IPS-18c (cell line): Measurements from ENCODE around the gene RFX8.

Source experiments
- H3K4me3 ChIP-seq: 2 replicates; pipeline ENCODE4 v1.7.0; 2013; ENCODE audit warnings: low read depth, mild to moderate bottlenecking, low read length, moderate library complexity; ENCODE audit not compliant: insufficient read depth
- H3K9me3 ChIP-seq: one replicate; pipeline ENCODE4 v1.6.1; 2013; ENCODE audit warnings: mild to moderate bottlenecking, low read length, moderate library complexity; ENCODE audit not compliant: control insufficient read depth, insufficient read depth

Gene RFX8

GRCh38 chr2:101375653-101376052, 99.3 kb downstream of the RFX8 start:
- Histone ChIP-seq H3K9me3 (no peaks in the 10 kb centered on the region), H3K4me3 (no peak overlapping the region)

- Histone ChIP-seq H3K4me3 (no peak overlapping the region), H3K9me3 (no peaks in the 10 kb centered on the region)
These were observed 99.9 kb downstream of the RFX8 start for GRCh38 chr2:101374821-101375561.

GRCh38 chr2:101372792-101373191, 102.1 kb downstream of the RFX8 start:
- Histone ChIP-seq H3K4me3 (no peak overlapping the region), H3K9me3 (no peaks in the 10 kb centered on the region)

- Histone ChIP-seq H3K9me3 (no peaks in the 10 kb centered on the region), H3K4me3 (no peak overlapping the region)
These were observed 103.3 kb downstream of the RFX8 start for GRCh38 chr2:101371636-101372035.

DNA sequence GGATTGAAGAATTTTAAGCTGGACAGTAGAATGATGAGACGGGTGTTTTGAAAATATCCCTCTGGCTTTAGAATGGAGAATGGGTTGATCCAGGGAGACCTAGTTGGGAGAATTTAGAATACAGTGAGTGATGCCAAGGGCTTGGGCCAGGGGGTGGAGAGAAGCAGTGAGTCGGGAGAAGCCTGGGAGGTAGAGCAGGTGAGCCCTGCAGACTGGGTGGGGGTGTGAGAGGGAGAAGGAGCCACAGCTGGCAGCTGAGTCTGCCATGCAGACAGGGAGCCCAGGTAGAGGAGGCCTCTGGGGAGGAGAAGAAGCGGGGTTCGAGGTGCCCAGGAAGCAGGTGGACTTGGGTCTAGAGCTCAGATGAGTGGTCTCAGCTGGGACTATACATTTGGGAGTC, 105.8 kb downstream of the RFX8 start:
- H3K4me3 ChIP-seq = no peak overlapping the region
- H3K9me3 ChIP-seq = no peaks in the 10 kb centered on the region

DNA sequence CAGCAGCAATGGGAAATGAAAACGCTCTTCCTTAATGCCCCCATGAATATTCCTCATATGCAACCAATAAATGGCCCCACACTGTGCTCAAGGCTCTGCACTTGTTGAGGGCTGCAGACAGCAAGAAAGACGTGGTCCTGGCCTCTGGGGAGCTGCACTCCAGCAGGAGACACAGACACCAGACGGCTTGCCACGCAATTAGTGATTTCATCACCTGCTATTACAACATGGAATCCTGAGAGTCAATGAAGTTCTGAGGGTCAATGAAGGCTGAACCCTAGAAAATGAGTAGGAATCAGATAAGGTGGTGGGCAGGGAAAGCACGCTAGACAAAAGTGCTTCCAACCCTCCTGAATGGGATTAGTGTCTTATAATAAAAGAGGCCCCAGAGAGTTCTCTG, 106.5 kb downstream of the RFX8 start:
- no peaks in the 10 kb centered on the region for H3K9me3 ChIP-seq
- no peak overlapping the region for H3K4me3 ChIP-seq

- Histone ChIP-seq H3K9me3 (no peaks in the 10 kb centered on the region), H3K4me3 (no peak overlapping the region)
These were observed 107.4 kb downstream of the RFX8 start for GRCh38 chr2:101367508-101367907.

GRCh38 chr2:101364878-101365277, 110.0 kb downstream of the RFX8 start:
- H3K9me3 ChIP-seq = no peaks in the 10 kb centered on the region

DNA sequence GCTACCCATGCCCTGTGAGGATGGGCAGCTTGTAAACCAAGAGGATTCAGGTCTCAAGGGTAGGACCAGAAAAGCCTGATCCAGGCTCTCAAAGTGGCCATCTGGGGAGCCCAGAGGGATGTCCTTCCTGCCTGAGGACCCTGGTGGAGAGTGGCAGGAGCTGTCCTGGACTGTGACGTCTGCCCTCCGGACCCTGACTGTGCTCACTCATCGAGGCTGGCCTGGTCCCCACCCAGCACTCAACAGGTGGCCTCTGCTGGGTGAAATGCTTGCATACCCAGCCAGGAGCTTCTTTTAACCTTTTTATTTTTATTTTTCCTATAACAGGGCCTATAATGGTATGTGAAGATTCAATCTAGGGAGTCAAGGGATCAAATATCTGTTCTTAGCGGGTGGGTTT, 112.1 kb downstream of the RFX8 start:
- Histone ChIP-seq H3K9me3 (no peaks in the 10 kb centered on the region), H3K4me3 (no peak overlapping the region)

More at GRCh38 chr2:101364878-101365277, 110.0 kb downstream of the RFX8 start:
- H3K4me3 ChIP-seq = no peak overlapping the region

DNA sequence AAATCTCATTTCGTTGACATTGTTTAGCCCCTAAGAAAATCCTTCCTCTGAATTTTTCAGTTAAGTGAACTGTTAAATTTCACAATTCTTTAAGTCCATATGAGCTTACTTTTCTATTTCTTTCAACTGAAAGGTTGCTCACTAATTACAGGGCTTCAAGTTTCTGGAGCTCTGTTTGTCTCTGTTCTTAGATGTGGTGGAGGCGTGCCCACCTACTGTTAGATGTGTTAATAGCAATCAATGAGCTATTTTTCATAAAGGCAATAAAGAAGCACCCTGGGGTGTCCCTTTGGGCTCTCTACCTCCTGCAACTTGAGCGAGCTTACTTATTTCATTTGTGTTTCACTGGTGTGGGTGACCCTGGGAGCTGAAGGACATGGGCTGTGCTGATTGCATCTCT, 112.6 kb downstream of the RFX8 start:
- Histone ChIP-seq H3K9me3 (no peaks in the 10 kb centered on the region), H3K4me3 (no peak overlapping the region)

DNA sequence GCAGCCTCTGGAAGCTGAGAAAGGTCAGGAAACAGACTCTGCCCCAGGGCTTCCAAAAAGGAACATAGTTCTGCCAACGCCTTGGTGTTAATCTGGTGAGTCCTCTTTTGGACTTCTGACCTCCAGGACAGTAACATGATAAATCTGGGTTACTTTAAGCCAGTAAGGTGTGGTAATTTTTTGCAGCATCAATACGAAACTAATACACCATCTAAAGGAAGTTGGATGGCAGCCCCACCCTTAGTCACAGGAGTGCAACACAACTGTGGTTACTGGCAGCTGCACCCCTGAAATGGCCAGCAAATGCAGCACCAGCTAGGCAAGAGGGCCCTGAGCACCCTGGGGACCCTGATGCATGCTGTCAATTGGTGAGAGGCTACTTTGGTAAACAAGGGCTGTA, 113.4 kb downstream of the RFX8 start:
- H3K9me3 ChIP-seq = no peaks in the 10 kb centered on the region
- no peak overlapping the region for H3K4me3 ChIP-seq

GRCh38 chr2:101361121-101361520, 113.8 kb downstream of the RFX8 start:
- no peaks in the 10 kb centered on the region for H3K9me3 ChIP-seq
- no peak overlapping the region for H3K4me3 ChIP-seq

GRCh38 chr2:101360232-101360631, 114.7 kb downstream of the RFX8 start:
- Histone ChIP-seq H3K4me3 (no peak overlapping the region), H3K9me3 (no peaks in the 10 kb centered on the region)

- Histone ChIP-seq H3K4me3 (no peak overlapping the region), H3K9me3 (no peaks in the 10 kb centered on the region)
These were observed 115.4 kb downstream of the RFX8 start for GRCh38 chr2:101359410-101359954.

DNA sequence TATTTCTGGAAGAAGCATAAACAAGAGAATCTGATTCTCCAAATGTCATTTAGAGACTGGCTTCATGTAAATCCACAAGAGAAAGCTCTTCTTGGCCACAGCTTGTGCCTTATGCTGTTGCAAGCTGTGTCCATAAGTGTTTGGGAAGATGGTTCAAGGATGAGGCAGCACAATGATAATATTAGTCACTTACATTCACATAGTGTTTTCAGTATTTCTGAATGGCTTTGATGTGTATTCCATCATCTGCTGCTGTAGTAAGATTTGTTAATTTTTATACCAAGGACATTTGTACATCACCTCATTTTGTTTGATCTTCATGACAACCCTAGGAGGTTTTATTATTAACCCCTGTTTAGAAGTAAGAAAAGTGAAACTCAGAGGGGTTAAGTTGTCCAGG, 117.5 kb downstream of the RFX8 start:
- H3K9me3 ChIP-seq = no peaks in the 10 kb centered on the region
- H3K4me3 ChIP-seq = no peak overlapping the region

GRCh38 chr2:101356521-101356920, 118.4 kb downstream of the RFX8 start:
- Histone ChIP-seq H3K9me3 (no peaks in the 10 kb centered on the region), H3K4me3 (no peak overlapping the region)

DNA sequence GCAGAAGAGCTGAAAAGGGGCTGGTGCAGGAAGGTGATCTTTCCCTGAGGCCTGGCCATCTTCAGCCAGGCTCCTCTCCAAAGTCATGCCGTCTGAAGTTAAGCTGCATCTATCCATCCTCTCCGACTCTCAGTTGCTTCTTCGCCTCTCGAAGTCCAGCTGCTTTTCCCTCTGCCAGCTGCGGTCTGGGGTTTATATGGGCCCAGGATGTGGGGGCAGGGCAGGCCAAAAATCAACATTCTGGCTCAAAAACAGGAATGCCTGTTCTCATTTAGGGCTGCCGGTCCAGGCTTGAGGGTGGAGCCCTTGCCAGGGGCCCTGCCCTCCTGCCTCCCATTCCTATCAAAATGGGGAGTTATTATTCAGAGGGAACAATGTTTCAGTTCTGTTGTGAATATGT, 118.9 kb downstream of the RFX8 start:
- Histone ChIP-seq H3K4me3 (no peak overlapping the region), H3K9me3 (no peaks in the 10 kb centered on the region)

GRCh38 chr2:101355401-101356054, 119.4 kb downstream of the RFX8 start:
- Histone ChIP-seq H3K4me3 (no peak overlapping the region), H3K9me3 (no peaks in the 10 kb centered on the region)
